ENCODE measurements around the gene CDC25B. TPM values are rescaled to one million over a fixed set of nuclear protein-coding genes. Genes with fewer than 3 reads are reported as not detected.

Gene CDC25B
- total and polyA plus RNA-seq, 2 donors from 2014 or later = 24.1 to 40.3 TPM

GRCh38 chr20:3820048-3820900, 24.2 kb downstream of the CDC25B start, which contains the start of gene AP5S1:
Gene AP5S1, plus strand, starts transcription at chr20:3820547. Its CDS starts 1,571 bp downstream, at chr20:3822118.
- TF ChIP-seq CTCF (IDR thresholded peaks at IDR 0.05; ENCODE audit: borderline replicate concordance, extremely low read depth, insufficient read depth) = peak; percentile 89
- H3K27me3 ChIP-seq (ENCODE audit: control insufficient read depth, insufficient read depth, low read length) = no peaks in the 10 kb centered on the region
- peak within 1 kb of the TSS; percentile 81 to 88 (median 84) for H3K4me3 ChIP-seq (ENCODE audit: low read length in 3 of 3)
- H3K9ac ChIP-seq (ENCODE audit: low read length in 3 of 3) = peak within 1 kb of the TSS; percentile 63 to 86 (median 86)
- DNase-seq (peak; percentile 97 to 98 (median 98)), FAIRE-seq (no peak)
- peak within 1 kb of the TSS; percentile 99 to 100 for H3K27ac ChIP-seq (ENCODE audit: low read depth in 2 of 2, low read length in 2 of 2)
- H3K9me3 ChIP-seq (ENCODE audit: control insufficient read depth in 2 of 3, insufficient read depth in 1 of 3, low read length in 3 of 3) = no peaks in the 10 kb centered on the region
- peaks cover 0 to 14% (median 8%) of the 10 kb centered on the region in 3 donors for H3K4me1 ChIP-seq (ENCODE audit: control insufficient read depth in 2 of 3, insufficient read depth in 2 of 3, low read depth in 1 of 3, low read length in 3 of 3)
- peaks cover 0 to 20% (median 15%) of the 10 kb centered on the region in 3 donors for H3K36me3 ChIP-seq (ENCODE audit: control insufficient read depth in 2 of 3, insufficient read depth in 3 of 3, low read length in 3 of 3)
- intact Hi-C loops (cut with DNase I) = no loop called here

- peaks cover 0 to 14% (median 8%) of the 10 kb centered on the region in 3 donors for H3K4me1 ChIP-seq (ENCODE audit: control insufficient read depth in 2 of 3, insufficient read depth in 2 of 3, low read depth in 1 of 3, low read length in 3 of 3)
- TF ChIP-seq CTCF (IDR thresholded peaks at IDR 0.05; ENCODE audit: borderline replicate concordance, extremely low read depth, insufficient read depth) = no peak
- H3K36me3 ChIP-seq (ENCODE audit: control insufficient read depth in 2 of 3, insufficient read depth in 3 of 3, low read length in 3 of 3) = peaks cover 0 to 20% (median 15%) of the 10 kb centered on the region in 3 donors
- no peaks in the 10 kb centered on the region for H3K9me3 ChIP-seq (ENCODE audit: control insufficient read depth in 2 of 3, insufficient read depth in 1 of 3, low read length in 3 of 3)
- FAIRE-seq = no peak
- H3K4me3 ChIP-seq (ENCODE audit: low read length in 3 of 3) = peak overlapping the region; percentile 81 to 88 (median 84)
- H3K27ac ChIP-seq (ENCODE audit: low read depth in 2 of 2, low read length in 2 of 2) = peak overlapping the region; percentile 99 to 100
- H3K27me3 ChIP-seq (ENCODE audit: control insufficient read depth, insufficient read depth, low read length) = no peaks in the 10 kb centered on the region
- intact Hi-C loops (cut with DNase I) = no loop called here
- DNase-seq = peak in 2 of 5 donors; percentile 29 to 49
- peak overlapping the region; percentile 63 to 86 (median 86) for H3K9ac ChIP-seq (ENCODE audit: low read length in 3 of 3)
Measured at GRCh38 chr20:3820901-3821727, 25.0 kb downstream of the CDC25B start.

GRCh38 chr20:3821996-3822395, 25.9 kb downstream of the CDC25B start:
- FAIRE-seq = no peak
- Histone ChIP-seq H3K4me1 (ENCODE audit: control insufficient read depth in 2 of 3, insufficient read depth in 2 of 3, low read depth in 1 of 3, low read length in 3 of 3) (peaks cover 0 to 14% (median 8%) of the 10 kb centered on the region in 3 donors), H3K27me3 (ENCODE audit: control insufficient read depth, insufficient read depth, low read length) (no peaks in the 10 kb centered on the region), H3K36me3 (ENCODE audit: control insufficient read depth in 2 of 3, insufficient read depth in 3 of 3, low read length in 3 of 3) (peaks cover 0 to 20% (median 15%) of the 10 kb centered on the region in 3 donors), H3K9me3 (ENCODE audit: control insufficient read depth in 2 of 3, insufficient read depth in 1 of 3, low read length in 3 of 3) (no peaks in the 10 kb centered on the region), H3K27ac (ENCODE audit: low read depth in 2 of 2, low read length in 2 of 2) (no peak overlapping the region), H3K4me3 (ENCODE audit: low read length in 3 of 3) (no peak overlapping the region), H3K9ac (ENCODE audit: low read length in 3 of 3) (no peak overlapping the region)
- intact Hi-C loops (cut with DNase I) = no loop called here
- peak in 1 of 5 donors; percentile 65 for DNase-seq
- TF ChIP-seq CTCF (IDR thresholded peaks at IDR 0.05; ENCODE audit: borderline replicate concordance, extremely low read depth, insufficient read depth) = no peak

Data from kidney (tissue), 14 donors.